Activated T-helper 17 cell treated with anti-CD3 and anti-CD28 coated beads, Interleukin-2, amount 50 U/mL, for 72 hours (primary cell): ENCODE measurements around the gene CR1L. TPM values are rescaled to one million over a fixed set of nuclear protein-coding genes. Genes with fewer than 3 reads are reported as not detected.
"Not testable (repeated sequence)": the region's sequence is repeated elsewhere in the genome, so short reads cannot be mapped to it uniquely, and the experiment has no call there.

Source experiments
- ATAC-seq: fragments of 150-1000 bp; cut with Tn5 transposase; replicated peaks from 2 replicates; pipeline ENCODE4 v1.10.0; 2021; ENCODE audit warnings: mild to moderate bottlenecking, moderate library complexity
- H3K27ac Mint-ChIP-seq: one replicate; pipeline ENCODE4 v1.8.0; 2022; ENCODE audit warnings: mixed read lengths
- H3K27me3 Mint-ChIP-seq: one replicate; pipeline ENCODE4 v1.8.0; 2022; ENCODE audit warnings: mixed read lengths
- H3K36me3 Mint-ChIP-seq: one replicate; pipeline ENCODE4 v1.8.0; 2022; ENCODE audit warnings: low read depth, mild to moderate bottlenecking, mixed read lengths
- H3K4me1 Mint-ChIP-seq: one replicate; pipeline ENCODE4 v1.8.0; 2022; ENCODE audit warnings: mixed read lengths
- H3K4me3 Mint-ChIP-seq: one replicate; pipeline ENCODE4 v1.8.0; 2022; ENCODE audit warnings: mild to moderate bottlenecking, mixed read lengths
- H3K9me3 Mint-ChIP-seq: one replicate; pipeline ENCODE4 v1.8.0; 2022; ENCODE audit warnings: mixed read lengths
- total RNA-seq, 2 donors: library from RNA; stranded (reverse); gene quantifications; one replicate each; pipeline ENCODE4 v1.2.3, GENCODE V29; 2022

CR1L gene
- total RNA-seq, 2 donors from 2014 or later = 0.32 TPM; not detected in 1

DNA sequence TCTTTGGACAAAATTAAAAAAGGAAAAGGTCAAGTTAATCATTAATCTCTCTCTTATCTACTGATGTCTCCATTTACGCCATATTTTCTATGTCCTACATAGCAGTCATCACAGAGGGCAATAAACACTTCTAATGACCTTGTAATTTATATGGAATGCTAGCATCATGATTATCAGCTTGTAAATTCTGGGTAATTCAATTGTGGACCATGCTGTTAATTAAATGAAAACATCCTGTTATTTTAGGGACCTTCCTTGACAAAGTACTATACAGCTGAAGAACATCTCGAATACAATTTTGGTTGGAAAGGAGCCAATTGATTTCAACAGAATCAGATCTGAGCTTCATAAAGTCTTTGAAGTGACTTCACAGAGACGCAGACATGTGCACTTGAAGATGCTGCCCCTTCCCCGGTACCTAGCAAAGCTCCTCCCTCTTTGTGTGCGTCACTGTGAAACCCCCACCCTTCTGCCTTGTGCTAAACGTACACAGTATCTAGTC lies 93.3 kb downstream of the CR1L start:
- H3K27me3 Mint-ChIP-seq, H3K9me3 Mint-ChIP-seq, ATAC-seq, H3K27ac Mint-ChIP-seq, H3K4me1 Mint-ChIP-seq, H3K36me3 Mint-ChIP-seq, H3K4me3 Mint-ChIP-seq: not testable (repeated sequence)

DNA sequence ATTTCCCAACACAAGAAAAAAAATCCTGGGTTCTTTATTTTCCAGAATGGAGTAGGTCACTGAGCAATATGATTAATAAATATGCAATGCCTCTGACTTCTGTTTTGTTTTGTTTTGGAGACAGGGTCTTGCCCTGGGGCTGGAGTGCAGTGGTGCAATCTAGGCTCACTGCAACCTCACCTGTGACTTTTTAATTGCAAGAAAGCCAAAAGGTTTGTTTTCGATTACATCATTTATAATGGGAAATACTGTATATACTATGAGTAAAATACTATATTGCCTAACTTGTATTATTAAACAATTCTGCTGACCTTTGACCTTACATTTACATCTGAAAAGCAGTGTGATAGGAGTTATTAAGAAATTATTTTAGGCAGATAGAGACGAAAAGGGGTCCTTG lies 95.3 kb downstream of the CR1L start:
- Mint-ChIP-seq H3K4me1 (no peaks in the 10 kb centered on the region), H3K27ac (no peak overlapping the region), H3K27me3 (no peaks in the 10 kb centered on the region), H3K4me3 (no peak overlapping the region), H3K9me3 (no peaks in the 10 kb centered on the region), H3K36me3 (no peaks in the 10 kb centered on the region)
- ATAC-seq = no peak

DNA sequence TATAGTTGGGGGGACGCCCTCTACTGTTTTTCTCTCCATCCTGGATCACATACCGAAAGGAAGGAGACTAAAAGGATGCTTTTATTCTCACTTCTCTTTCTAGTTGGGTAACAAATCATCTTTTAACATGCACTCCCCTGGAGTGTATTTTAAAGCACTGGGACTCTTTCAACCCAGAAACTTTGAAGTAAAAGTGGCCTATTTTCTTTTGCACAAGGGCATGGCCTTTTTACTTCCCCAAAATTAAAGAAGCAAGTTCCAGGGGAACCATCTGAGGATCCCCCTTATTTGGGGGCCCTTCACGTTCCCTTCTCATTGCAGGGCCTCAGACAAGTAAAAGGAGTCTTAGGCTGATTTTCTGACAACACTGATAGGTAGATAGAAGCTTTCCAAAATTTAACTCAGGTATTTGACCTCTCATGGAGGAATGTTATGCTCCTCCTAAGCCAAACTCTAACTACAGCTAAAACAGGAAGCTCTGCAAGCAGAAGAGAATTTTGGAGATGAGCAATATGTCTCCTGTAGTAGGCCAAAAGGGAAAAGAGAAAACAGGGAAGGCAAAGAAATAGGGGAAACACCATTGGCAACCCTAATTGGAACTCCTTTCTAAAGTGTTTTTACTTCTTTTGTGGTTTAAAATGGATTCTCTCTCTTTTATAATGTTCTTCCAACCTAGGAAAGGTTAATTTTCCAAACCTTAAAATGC lies 98.1 kb downstream of the CR1L start:
- Mint-ChIP-seq H3K27ac (no peak overlapping the region), H3K36me3 (no peaks in the 10 kb centered on the region), H3K27me3 (no peaks in the 10 kb centered on the region), H3K9me3 (no peaks in the 10 kb centered on the region), H3K4me1 (no peaks in the 10 kb centered on the region), H3K4me3 (no peak overlapping the region)
- no peak for ATAC-seq

DNA sequence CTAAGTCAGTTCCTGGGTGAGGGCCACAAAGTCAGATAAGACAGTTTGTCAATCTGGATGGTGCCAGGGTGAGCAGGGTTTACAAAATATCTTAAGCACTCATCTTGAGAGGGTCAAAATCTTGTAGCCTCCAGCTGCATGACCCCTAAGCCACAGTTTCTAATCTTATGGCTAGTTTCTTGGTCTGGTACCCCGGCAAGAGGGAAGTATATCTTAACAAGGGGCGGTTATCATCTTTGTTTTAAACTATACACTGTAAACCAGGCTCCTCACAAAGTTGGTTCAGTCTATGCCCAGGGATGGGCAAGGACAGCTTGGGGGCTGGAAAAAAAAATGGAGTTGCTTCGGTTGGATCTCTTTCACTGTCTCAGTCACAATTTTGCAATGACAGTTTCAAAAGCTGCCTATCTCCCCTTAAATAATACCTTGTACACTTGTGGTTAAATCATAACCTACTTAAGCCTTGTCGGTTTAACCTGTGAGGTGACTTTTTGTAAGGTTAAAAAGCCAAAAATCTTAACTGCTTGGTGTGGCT lies 99.1 kb downstream of the CR1L start:
- H3K27ac Mint-ChIP-seq = no peak overlapping the region
- no peaks in the 10 kb centered on the region for H3K9me3 Mint-ChIP-seq
- peaks cover 2% of the 10 kb centered on the region for H3K4me1 Mint-ChIP-seq
- no peak overlapping the region for H3K4me3 Mint-ChIP-seq
- no peaks in the 10 kb centered on the region for H3K36me3 Mint-ChIP-seq
- ATAC-seq = no peak
- no peaks in the 10 kb centered on the region for H3K27me3 Mint-ChIP-seq

DNA sequence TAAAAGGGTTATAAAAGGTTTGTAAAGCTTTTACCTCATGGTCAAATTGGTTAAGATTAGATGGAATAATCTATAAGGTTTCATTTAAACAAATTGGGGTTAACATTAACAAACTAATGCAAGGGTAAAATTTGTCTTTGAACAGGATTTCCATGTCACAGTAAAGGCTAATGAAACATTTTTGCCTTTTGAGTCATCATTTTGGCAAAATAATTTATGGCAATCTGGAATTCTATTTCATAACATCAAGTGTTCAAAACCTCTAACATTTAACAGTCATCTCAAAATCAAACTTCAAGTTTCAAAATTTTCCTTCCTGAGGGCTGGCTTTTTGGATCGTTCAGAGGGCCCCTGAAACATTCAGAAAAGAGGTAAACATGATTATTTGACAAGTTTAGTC lies 100.4 kb downstream of the CR1L start:
- H3K9me3 Mint-ChIP-seq = no peaks in the 10 kb centered on the region
- no peak overlapping the region for H3K27ac Mint-ChIP-seq
- H3K4me1 Mint-ChIP-seq = peaks cover 6% of the 10 kb centered on the region
- no peak for ATAC-seq
- no peaks in the 10 kb centered on the region for H3K27me3 Mint-ChIP-seq
- H3K36me3 Mint-ChIP-seq = no peaks in the 10 kb centered on the region
- H3K4me3 Mint-ChIP-seq = no peak overlapping the region

DNA sequence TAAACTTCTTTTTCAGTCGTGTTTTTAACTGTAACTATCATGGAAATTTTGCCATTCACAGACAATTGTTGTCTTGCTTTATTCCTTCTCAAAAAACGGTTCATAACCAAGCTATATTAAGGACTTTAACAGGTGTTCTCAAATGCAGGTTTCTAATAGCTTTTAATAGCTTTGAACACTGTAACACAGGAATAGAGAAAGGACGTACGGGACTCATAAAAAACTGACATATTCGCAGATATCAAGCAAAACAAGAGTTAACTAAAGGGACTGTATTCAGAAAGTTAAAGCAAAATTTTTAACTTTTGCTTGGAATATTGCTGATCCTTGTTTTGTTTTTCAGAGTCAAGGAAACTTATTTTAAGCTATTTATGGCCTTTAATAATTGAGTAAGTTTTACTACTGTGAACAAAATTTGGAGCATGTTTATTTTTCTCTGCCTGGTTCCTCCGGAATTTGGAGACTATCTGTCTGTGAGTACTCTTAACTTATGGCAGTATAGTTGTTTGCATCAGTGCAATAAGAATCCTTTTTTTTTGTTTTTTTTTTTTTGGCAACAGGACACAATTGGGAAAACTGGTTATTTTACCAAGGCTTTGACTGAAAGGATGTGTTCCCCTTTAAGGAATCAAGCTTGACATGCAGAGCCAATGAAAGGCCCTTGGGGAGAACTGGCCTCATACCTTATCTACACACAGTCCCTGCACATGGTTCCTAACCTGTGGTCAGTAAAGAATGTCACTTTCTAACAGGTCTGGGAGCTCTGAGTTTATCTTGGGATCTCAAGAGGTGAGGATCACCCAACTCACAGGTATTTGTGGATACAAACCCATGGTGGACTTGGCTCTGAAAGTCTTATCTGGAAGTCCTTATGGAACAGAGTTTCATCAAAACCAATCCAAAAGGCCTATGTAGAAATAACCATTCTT lies 101.2 kb downstream of the CR1L start:
- no peaks in the 10 kb centered on the region for H3K27me3 Mint-ChIP-seq
- H3K36me3 Mint-ChIP-seq = no peaks in the 10 kb centered on the region
- H3K4me1 Mint-ChIP-seq = peaks cover 9% of the 10 kb centered on the region
- no peak for ATAC-seq
- H3K27ac Mint-ChIP-seq = no peak overlapping the region
- no peaks in the 10 kb centered on the region for H3K9me3 Mint-ChIP-seq
- no peak overlapping the region for H3K4me3 Mint-ChIP-seq

DNA sequence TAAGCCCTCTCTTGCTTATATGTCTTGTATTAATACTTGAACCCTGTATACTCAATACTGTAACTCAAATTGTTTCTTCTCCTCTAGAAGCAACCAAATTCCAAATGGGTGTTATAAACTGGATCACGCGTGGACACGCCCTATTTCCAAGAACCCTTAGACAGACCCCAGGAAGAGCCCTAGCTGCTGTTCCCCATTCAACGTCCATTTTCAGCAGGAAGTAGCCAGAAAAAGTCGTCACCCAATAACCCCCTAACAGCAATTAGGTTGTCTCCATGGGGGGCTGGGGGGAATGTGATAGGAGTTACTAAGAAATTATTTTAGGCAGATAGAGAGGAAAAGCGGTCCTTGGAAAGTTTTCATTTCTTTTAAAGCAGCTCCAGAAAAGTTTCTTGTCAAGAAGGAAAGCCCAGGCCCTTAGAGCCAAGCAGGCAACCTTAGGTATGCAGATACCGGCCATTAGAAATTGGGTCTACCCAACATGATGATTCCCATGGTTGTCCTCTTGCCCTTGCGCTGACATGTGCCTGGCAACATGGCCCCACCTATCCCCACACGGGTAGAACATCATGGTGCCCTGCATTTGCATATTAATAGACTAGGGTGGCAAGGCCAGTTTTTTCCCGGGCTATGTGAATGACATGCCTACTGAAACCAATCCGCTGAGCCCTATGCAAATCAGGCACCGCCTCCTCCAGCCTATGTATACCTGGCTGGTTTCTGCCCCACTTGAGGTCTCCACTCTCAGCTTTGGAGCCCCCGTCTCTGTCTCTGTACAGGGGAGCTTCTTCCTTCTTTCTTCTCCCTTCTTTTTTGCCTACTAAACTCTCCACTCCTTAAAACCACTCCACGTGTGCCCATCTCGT lies 102.9 kb downstream of the CR1L start:
- no peaks in the 10 kb centered on the region for H3K27me3 Mint-ChIP-seq
- no peak overlapping the region for H3K27ac Mint-ChIP-seq
- H3K4me3 Mint-ChIP-seq = no peak overlapping the region
- H3K9me3 Mint-ChIP-seq = no peaks in the 10 kb centered on the region
- H3K4me1 Mint-ChIP-seq = peaks cover 12% of the 10 kb centered on the region
- no peak for ATAC-seq
- no peaks in the 10 kb centered on the region for H3K36me3 Mint-ChIP-seq

DNA sequence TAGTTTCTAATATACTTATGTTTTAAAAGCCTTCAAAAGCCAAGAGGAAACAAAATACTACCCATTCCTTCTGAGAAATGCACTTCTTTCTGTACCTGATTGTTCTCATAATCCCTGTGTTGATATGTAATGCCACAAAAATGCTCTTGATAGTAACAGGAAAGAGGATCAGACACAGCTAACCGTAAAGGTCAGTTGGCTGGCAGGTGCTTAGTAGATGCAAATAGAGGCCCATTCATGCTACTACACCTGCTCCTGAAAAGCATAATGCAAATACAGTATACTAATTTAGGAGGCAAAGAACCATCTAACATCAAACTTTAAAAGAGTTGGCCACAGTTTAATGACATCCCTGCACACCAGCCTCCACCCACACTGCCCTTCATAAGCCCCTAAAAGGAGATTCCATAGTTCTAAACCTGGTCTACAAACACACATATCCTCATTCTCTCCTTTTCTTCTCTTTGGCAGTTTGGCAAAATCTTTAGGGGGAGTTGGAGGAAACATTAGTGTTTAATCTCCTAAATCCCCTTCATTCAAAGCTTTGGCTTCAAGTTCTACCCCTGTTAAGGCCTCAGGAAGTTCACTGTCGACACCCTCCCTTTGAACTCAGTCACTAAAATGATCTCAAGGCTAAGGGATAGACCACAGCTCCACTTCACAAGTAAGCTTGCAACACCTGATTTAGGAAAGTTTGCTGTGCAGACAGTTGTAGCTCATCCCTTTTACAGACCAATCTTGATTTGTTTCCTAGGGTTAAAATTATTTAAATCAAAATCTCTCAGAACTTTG lies 104.0 kb downstream of the CR1L start:
- peak overlapping the region; percentile 24 for H3K4me3 Mint-ChIP-seq
- no peaks in the 10 kb centered on the region for H3K36me3 Mint-ChIP-seq
- peak overlapping the region; percentile 46 for H3K27ac Mint-ChIP-seq
- no peak for ATAC-seq
- H3K9me3 Mint-ChIP-seq = no peaks in the 10 kb centered on the region
- H3K4me1 Mint-ChIP-seq = peaks cover 16% of the 10 kb centered on the region
- no peaks in the 10 kb centered on the region for H3K27me3 Mint-ChIP-seq

DNA sequence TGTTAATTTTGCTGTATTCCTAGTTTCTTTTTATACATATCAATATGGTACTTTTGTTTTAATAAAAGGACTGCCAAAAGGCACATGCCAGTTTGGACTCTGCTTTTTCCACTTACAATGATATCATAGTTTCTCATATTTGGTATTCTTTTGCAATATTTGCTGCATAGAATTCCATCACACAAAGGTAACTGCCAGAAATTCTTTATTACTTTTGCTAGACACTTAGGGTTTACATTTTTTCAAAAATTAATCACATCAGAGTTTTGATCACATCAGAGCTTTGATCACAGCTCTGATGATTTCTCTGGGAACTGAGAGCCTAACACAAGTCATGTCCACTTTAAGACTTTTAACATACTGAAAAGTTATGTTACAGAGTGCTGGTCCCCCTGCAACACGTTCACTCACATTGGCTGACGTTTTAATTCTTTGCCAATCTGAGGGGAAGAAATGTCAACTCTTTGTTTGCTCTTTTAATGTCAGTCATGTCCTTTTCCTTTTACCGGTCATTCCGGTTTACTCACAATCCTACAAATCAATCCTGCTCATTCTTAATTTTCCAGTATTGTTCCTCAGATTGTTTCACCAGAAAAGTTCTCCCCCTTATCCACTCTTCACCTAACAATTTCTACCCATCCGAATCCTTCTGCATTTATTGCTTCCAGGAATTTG lies 105.8 kb downstream of the CR1L start:
- H3K4me3 Mint-ChIP-seq = peak overlapping the region; percentile 100
- H3K4me1 Mint-ChIP-seq = peaks cover 29% of the 10 kb centered on the region
- no peaks in the 10 kb centered on the region for H3K27me3 Mint-ChIP-seq
- peak overlapping the region; percentile 99 for H3K27ac Mint-ChIP-seq
- H3K9me3 Mint-ChIP-seq = no peaks in the 10 kb centered on the region
- H3K36me3 Mint-ChIP-seq = peaks cover under 1% of the 10 kb centered on the region
- no peak for ATAC-seq

DNA sequence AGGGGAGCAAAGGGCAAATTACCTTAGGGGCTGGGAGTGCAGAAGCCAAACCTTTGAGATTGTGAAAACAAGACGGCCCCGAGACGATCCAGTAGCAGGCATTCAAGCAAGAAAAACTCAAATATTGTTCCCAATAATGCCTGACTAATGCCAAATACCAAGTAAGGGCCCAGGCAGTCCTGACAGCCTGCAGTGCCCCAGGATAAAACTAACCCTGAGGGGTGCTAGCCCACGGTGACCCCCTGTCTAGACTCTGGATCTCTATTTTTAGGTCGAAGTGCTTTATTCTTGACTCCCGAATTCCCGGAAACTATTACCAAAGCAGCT lies 106.5 kb downstream of the CR1L start:
- not testable (repeated sequence) for ATAC-seq, H3K36me3 Mint-ChIP-seq
- H3K4me3 Mint-ChIP-seq = peak overlapping the region; percentile 100

DNA sequence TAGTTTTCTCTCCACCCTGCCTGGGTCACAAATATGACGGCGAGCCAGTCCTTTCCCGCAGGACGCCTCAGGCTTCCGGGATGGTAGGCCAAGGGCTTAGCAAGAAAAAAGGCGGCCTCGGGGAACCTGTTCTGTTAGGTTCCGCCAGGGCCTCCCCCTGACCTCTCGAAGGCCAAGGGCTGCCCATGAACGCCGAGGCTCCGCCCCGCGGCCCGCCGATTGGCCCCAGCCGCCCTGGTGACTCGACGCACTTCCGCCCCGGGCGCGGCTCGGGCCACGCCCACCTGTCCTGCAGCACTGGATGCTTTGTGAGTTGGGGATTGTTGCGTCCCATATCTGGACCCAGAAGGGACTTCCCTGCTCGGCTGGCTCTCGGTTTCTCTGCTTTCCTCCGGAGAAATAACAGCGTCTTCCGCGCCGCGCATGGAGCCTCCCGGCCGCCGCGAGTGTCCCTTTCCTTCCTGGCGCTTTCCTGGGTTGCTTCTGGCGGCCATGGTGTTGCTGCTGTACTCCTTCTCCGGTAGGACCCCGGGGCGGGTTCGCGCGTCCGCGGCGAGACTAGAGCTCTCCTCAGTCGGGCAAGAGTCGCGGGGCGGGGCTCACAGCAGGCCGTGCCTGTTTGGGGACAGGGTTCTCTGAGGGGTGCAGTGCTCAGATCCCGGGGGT lies 107.0 kb downstream of the CR1L start, which contains the start of gene CD46:
Gene CD46, plus strand, starts transcription at position 265 of the 666 bp plus-strand sequence. Its CDS starts 159 bp downstream, at position 424.
- Mint-ChIP-seq H3K27ac (peak within 1 kb of the TSS; percentile 99), H3K27me3 (no peaks in the 10 kb centered on the region), H3K4me3 (peak within 1 kb of the TSS; percentile 100), H3K4me1 (peaks cover 41% of the 10 kb centered on the region), H3K36me3 (peaks cover 12% of the 10 kb centered on the region), H3K9me3 (no peaks in the 10 kb centered on the region)
- peak; percentile 95 for ATAC-seq

More for the DNA sequence above, 106.5 kb downstream of the CR1L start:
- H3K27ac Mint-ChIP-seq = peak overlapping the region; percentile 99
- H3K27me3 Mint-ChIP-seq, H3K9me3 Mint-ChIP-seq: not testable (repeated sequence)
- peaks cover 36% of the 10 kb centered on the region for H3K4me1 Mint-ChIP-seq

DNA sequence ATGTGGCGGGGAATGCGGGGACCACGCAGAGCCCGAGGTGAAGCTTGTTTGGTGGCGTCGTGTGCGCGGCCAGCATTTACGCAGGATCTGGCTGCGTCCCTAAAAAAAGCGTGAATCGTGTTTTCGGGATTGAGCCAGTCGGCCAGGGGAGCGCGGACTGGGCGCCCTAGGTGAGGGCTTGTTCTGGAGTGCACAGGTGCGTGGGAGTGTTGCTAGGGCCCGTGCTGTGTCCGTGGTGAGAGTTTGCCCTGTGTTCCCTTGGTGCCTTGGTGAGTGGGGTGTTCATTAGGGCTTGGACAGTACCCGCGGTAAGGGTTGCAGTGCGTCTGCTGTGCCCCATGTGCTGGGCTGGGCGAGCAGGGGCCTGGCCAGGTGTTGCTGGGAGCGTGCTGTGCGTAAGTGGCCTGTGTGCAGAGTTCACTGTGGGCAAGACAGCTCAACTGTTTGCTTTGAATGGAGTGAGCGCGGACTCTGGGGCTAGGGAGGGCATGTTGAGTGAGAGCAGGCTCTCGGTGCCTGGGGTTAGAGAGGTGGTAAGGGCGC lies 107.6 kb downstream of the CR1L start:
- peak overlapping the region; percentile 100 for H3K4me3 Mint-ChIP-seq
- no peaks in the 10 kb centered on the region for H3K27me3 Mint-ChIP-seq
- no peaks in the 10 kb centered on the region for H3K9me3 Mint-ChIP-seq
- H3K27ac Mint-ChIP-seq = peak overlapping the region; percentile 99
- H3K4me1 Mint-ChIP-seq = peaks cover 43% of the 10 kb centered on the region
- ATAC-seq = peak; percentile 56
- H3K36me3 Mint-ChIP-seq = peaks cover 18% of the 10 kb centered on the region
